ENCODE measurements around the gene PPP2R2C.
A peak's percentile ranks its signal among the peaks of the same experiment; 100 is the strongest.

PPP2R2C gene

DNA sequence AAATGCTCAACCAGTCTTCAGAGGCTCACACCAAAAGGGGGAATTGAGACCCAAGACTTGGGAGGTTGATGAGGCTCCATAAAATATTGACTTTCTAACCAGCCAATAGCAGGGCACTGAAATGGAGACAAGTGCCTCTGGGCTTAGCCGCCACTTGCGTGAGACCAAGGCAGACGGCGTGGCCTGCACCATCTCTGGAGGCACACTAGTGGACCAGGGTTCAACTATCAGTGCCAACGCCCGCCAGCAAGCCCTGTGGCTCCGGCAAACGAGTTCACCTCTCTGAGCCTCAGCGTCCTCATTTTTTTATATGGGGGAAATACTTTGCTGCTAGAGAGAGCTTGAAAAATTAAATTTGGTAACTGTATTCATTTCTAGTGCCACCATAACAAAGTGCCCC is 50.3 kb downstream of the PPP2R2C start:
- H3K36me3 Mint-ChIP-seq (ENCODE audit: low read depth), result no peaks in the 10 kb centered on the region
- no peaks in the 10 kb centered on the region for H3K4me1 Mint-ChIP-seq
- H3K27me3 Mint-ChIP-seq, result peaks cover 9% of the 10 kb centered on the region
- H3K9me3 Mint-ChIP-seq, result no peaks in the 10 kb centered on the region
- H3K27ac Mint-ChIP-seq, result no peak overlapping the region
- DNase-seq (no peak), ATAC-seq (no peak)
- no peak overlapping the region for H3K4me3 Mint-ChIP-seq

DNA sequence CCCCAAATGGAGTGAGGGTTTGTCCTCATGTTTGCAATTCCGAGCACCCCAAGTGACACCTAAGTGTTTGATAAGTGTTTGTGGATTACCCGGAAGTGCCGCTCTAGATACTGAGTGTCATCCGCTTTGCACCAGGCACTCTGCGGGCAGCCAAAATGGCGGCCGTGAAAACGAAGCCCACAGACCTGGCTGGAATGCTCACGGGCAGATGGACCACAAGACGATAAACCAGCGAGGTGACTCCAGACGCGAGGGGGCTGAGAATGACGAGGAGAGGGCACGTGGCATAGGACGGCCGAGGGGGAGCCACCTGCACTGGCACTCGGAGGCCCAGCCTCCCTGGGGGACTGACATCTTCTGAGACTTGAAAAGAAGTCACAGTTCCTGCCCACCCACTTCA is 51.0 kb downstream of the PPP2R2C start:
- DNase-seq (no peak), ATAC-seq (no peak)
- H3K9me3 Mint-ChIP-seq, result no peaks in the 10 kb centered on the region
- no peak overlapping the region for H3K4me3 Mint-ChIP-seq
- H3K4me1 Mint-ChIP-seq, result no peaks in the 10 kb centered on the region
- no peaks in the 10 kb centered on the region for H3K36me3 Mint-ChIP-seq (ENCODE audit: low read depth)
- peaks cover 9% of the 10 kb centered on the region for H3K27me3 Mint-ChIP-seq
- H3K27ac Mint-ChIP-seq, result no peak overlapping the region

DNA sequence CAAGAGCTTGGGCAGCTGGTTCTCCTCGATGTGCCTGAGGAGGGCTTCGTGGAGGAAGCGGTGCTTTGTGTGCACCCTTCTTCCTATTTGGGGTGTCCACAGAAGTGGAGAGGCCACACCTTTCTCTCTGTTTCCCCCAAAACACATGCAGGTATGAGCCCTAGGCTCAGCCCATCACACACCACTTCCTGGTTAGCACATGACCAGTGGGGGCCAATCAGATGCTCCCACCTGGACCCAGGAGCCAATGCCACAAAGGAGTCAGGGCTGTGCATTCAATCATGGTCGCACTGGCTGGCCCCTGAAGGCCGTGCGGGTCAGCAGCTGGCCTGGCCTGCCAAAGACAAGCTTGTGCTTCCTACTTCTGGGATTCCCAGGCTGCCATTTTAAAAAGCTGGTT is 51.4 kb downstream of the PPP2R2C start:
- H3K27ac Mint-ChIP-seq, result no peak overlapping the region
- H3K4me1 Mint-ChIP-seq, result no peaks in the 10 kb centered on the region
- H3K4me3 Mint-ChIP-seq, result no peak overlapping the region
- H3K27me3 Mint-ChIP-seq, result peaks cover 11% of the 10 kb centered on the region
- no peaks in the 10 kb centered on the region for H3K9me3 Mint-ChIP-seq
- DNase-seq (no peak), ATAC-seq (no peak)
- H3K36me3 Mint-ChIP-seq (ENCODE audit: low read depth), result no peaks in the 10 kb centered on the region

DNA sequence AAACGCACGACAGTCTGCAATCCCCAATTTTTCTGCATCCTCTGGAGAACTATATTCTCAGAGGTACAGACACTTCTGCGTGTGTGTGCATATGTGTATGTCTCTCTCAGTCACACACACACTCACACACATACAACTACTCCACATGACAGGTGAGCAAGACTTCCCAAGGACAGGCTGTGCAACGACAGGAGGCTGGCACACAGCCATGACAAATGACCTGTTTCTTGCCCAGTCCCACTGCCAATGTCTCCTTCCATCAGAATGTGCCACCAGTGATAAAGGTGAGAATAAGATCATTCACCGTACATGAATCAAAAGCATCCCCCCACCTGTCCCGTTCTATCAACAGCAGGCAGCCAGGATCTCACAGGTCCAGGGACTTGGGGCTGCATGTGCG is 52.4 kb downstream of the PPP2R2C start:
- H3K4me1 Mint-ChIP-seq, result no peaks in the 10 kb centered on the region
- ATAC-seq, result no peak

DNA sequence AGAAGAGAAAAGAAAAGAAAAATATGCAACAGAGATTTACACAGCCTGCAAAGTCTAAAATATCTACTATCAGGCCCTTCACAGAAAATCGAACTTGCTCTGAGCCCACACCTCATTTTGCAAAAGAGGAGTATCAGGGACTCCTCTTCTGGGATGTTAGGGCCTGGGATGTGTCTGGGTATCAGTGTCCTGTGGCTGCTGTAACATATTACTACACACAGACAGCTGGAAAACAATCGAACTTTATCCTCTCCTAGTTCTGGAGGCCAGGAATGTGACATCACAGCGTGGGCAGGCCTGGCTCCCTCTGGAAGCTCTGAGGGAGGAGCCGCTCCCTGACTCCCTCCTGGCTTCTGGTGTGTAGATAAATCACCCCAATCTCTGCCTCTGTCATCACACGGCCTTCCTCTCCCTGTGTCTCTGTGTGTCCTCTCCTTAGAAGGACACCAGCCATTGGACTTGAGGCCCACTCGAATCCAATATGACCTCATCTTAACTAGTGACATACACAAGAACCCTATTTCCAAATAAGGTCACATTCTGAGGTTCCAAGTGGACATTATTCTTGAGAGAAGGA is 52.9 kb downstream of the PPP2R2C start:
- H3K36me3 Mint-ChIP-seq (ENCODE audit: low read depth), result no peaks in the 10 kb centered on the region
- DNase-seq, result no peak
- H3K4me3 Mint-ChIP-seq, result no peak overlapping the region
- no peaks in the 10 kb centered on the region for H3K4me1 Mint-ChIP-seq
- no peak overlapping the region for H3K27ac Mint-ChIP-seq
- ATAC-seq, result no peak
- H3K9me3 Mint-ChIP-seq, result no peaks in the 10 kb centered on the region
- peaks cover 14% of the 10 kb centered on the region for H3K27me3 Mint-ChIP-seq

More for the DNA sequence above, 52.4 kb downstream of the PPP2R2C start:
- no peaks in the 10 kb centered on the region for H3K9me3 Mint-ChIP-seq
- no peak overlapping the region for H3K27ac Mint-ChIP-seq
- H3K4me3 Mint-ChIP-seq, result no peak overlapping the region
- no peak for DNase-seq
- no peaks in the 10 kb centered on the region for H3K36me3 Mint-ChIP-seq (ENCODE audit: low read depth)
- peaks cover 14% of the 10 kb centered on the region for H3K27me3 Mint-ChIP-seq

DNA sequence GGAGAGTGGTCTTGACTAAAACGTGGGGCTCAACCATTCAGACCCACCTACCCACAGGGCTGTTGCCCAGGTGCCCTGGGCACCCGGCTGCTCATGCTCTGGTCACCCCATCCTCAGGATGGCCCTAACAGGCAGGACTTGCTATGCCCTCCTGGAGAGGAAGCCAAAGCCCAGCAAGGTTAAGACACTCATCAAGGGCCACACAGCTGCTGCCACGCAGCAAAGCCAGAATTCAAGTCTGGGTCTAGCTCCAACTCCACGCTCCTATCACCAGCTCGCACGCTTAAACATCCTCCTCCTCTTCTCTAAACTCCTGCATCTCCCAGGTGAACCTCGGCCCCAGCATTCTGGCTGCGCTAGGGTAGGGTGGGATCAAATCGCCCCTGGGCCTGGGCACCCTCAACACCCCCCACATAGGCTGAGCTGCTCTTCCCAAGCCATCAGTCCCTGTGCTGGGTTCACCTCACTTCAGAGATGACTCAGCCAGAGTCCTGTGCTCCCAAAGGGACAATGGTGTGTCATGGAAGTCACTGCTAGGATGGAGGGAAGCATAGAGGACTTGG is 54.1 kb downstream of the PPP2R2C start:
- H3K4me1 Mint-ChIP-seq, result no peaks in the 10 kb centered on the region
- ATAC-seq (no peak), DNase-seq (no peak)
- no peaks in the 10 kb centered on the region for H3K9me3 Mint-ChIP-seq
- H3K36me3 Mint-ChIP-seq (ENCODE audit: low read depth), result no peaks in the 10 kb centered on the region
- H3K27me3 Mint-ChIP-seq, result peaks cover 12% of the 10 kb centered on the region
- no peak overlapping the region for H3K27ac Mint-ChIP-seq
- no peak overlapping the region for H3K4me3 Mint-ChIP-seq

DNA sequence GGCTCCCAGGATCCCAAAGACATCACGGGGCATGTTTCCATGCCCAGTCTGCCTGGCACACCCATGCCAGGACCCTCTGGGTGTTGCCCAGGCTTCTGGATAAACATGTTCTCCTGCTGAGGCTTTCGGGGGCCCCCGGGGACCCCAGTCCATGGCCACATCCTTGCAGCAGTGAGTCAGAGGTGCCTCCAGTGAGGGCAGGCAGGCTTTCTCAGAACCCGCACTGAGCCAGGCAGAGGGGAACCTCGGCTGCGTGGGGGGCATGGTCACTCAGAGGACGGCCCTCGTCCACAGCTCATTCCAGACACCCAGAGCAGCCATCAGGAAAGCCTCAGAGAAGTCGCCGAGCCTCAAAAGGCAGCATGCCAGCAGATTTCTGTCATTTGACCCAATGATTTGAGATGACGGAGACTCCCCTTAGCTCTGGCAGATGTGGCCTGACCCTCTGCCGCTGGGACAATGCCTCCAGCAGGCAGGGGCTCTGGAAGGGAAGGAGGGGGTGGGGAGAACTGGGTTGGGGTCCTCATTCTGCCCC is 54.8 kb downstream of the PPP2R2C start:
- Mint-ChIP-seq H3K9me3 (peaks cover 3% of the 10 kb centered on the region), H3K27ac (no peak overlapping the region), H3K36me3 (ENCODE audit: low read depth) (no peaks in the 10 kb centered on the region), H3K27me3 (peaks cover 12% of the 10 kb centered on the region), H3K4me3 (no peak overlapping the region), H3K4me1 (no peaks in the 10 kb centered on the region)
- ATAC-seq (no peak), DNase-seq (no peak)

DNA sequence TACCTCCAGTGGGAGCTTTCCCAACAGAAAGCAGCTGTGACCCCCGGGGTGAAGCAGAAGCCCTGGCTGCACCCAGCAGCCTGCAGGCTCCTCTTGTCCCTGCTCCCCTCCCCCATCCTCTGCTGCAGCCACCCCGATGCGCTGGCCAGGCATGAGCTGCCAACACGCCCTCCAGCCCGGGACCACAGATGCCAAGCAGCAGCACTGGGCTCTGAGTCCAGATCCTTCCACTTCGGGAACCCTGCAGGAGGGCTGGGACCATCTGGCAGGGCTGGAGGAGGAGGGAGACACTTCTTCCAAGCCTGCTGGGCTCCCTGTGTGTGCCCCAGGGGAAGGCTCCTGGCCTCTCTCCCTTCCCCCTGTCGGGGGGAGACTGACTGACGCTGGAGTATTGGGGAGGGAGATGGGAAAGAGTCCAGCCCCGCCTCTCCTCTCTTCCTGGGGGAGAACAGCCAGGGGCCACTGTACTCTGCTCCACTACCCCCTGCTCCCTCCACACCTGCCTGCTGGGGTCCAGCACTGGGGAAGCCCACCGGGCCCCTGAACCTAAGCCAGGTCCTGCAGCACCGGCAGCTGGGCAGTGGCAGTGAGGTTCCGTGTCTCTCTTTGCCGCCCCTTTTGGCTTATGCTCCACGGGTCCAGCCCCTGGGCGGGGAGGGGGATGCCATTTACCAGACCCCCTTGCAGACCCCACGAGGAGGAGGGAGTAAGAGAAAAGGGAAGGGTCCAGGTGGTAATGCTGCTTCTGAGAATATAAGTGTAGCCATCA is 55.7 kb downstream of the PPP2R2C start:
- Mint-ChIP-seq H3K36me3 (ENCODE audit: low read depth) (no peaks in the 10 kb centered on the region), H3K9me3 (peaks cover 3% of the 10 kb centered on the region), H3K4me3 (no peak overlapping the region), H3K27ac (no peak overlapping the region), H3K27me3 (peaks cover 12% of the 10 kb centered on the region), H3K4me1 (no peaks in the 10 kb centered on the region)
- ATAC-seq, result no peak
- no peak for DNase-seq

DNA sequence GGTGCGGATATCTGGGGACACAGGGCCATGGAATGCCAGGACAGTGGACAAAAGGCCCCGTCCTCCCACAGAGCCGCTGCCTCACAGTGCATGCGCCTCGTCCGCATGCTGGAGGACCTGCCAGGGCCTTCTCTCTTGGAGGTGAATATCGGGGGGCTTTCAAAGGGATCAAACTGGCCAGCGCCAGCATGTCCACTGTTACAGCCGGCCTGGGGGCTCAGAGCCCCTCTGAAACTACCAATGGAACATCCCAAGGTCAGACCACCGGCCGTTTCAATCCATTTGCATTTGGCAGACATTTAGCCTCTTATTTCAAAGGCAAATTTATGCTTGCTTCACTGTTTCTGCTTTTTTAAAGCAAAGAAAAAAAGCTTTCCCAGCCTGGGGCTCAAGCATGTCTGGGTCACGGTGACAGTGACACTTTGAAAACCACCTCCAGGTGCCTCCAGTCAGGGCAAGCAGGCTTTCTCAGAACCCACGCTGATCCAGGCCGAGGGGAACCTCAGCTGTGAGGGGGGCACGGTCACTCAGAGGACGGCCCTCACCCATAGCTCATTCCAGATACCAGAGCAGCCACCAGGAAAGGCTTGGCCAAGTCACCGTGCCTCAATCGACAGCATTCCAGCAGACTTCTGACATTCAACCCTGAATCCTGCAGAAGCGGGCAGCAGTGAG is 57.2 kb downstream of the PPP2R2C start:
- Mint-ChIP-seq H3K27me3 (peaks cover 10% of the 10 kb centered on the region), H3K4me1 (no peaks in the 10 kb centered on the region), H3K36me3 (ENCODE audit: low read depth) (no peaks in the 10 kb centered on the region), H3K9me3 (peaks cover 3% of the 10 kb centered on the region), H3K4me3 (no peak overlapping the region), H3K27ac (no peak overlapping the region)
- ATAC-seq (no peak), DNase-seq (no peak)

DNA sequence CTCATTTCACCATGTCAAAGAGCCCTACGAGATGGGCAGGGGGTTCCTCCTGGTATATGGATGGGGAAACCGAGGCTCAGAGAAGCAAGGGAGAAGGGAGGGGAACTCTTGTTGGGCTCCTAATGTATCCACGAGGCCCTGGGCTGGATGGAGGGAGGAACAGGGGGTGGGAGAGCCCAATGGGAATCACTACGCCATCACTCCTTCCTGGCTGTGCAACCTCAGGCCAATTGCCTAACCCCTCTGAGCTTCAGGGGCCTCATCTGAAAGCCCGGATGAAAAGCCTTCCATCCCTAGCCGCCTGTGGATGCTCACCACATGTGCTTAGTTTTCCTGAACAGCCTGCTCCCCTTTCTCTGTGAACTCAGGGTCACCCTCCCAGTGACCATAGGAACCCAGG is 57.8 kb downstream of the PPP2R2C start:
- H3K27me3 Mint-ChIP-seq, result peaks cover 11% of the 10 kb centered on the region
- DNase-seq (no peak), ATAC-seq (no peak)
- H3K9me3 Mint-ChIP-seq, result peaks cover 3% of the 10 kb centered on the region
- H3K36me3 Mint-ChIP-seq (ENCODE audit: low read depth), result no peaks in the 10 kb centered on the region
- H3K4me1 Mint-ChIP-seq, result no peaks in the 10 kb centered on the region
- no peak overlapping the region for H3K27ac Mint-ChIP-seq
- no peak overlapping the region for H3K4me3 Mint-ChIP-seq

DNA sequence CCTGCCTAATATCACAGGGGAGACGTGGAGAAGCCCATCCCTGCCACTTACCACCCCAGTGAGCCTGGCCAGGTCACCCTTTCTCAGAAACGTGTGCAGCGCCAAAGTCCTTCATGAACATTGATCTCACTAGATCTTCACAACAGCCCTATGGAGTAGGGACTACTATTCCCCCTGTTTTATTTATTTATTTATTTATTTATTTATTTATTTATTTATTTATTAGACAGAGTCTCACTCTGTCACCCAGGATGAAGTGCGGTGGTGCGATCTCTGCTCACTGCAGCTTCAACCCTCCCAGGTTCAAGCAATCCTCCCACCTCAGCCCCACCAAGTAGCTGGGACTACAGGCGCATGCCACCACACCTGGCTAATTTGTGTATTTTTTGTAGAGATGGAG is 61.8 kb downstream of the PPP2R2C start:
- Mint-ChIP-seq H3K4me3 (no peak overlapping the region), H3K9me3 (peaks cover 3% of the 10 kb centered on the region), H3K4me1 (no peaks in the 10 kb centered on the region), H3K27ac (no peak overlapping the region), H3K27me3 (peaks cover 14% of the 10 kb centered on the region), H3K36me3 (ENCODE audit: low read depth) (no peaks in the 10 kb centered on the region)
- DNase-seq (no peak), ATAC-seq (no peak)

DNA sequence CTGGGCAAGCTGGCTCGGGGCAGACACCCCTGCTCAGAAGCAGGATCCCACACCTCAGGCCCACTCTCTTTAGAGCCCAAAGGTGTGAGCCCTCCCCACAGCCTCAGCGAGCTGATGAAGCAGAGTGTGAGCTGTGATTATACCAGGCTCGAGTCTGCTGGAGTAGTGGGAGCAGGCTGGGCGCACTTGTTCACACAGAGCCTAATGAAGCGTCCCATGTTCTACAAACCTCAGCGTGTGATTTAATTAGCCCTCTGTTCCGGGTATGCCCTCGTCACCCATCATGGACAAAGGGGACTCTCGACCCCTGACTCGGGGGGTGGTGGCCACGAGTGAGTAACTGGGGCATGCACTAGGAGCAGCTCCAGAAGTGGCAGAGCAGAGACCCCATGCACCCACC is 62.3 kb downstream of the PPP2R2C start:
- Mint-ChIP-seq H3K36me3 (ENCODE audit: low read depth) (no peaks in the 10 kb centered on the region), H3K27me3 (peaks cover 19% of the 10 kb centered on the region), H3K9me3 (peaks cover 3% of the 10 kb centered on the region), H3K27ac (no peak overlapping the region), H3K4me3 (no peak overlapping the region), H3K4me1 (no peaks in the 10 kb centered on the region)
- ATAC-seq (no peak), DNase-seq (no peak)

DNA sequence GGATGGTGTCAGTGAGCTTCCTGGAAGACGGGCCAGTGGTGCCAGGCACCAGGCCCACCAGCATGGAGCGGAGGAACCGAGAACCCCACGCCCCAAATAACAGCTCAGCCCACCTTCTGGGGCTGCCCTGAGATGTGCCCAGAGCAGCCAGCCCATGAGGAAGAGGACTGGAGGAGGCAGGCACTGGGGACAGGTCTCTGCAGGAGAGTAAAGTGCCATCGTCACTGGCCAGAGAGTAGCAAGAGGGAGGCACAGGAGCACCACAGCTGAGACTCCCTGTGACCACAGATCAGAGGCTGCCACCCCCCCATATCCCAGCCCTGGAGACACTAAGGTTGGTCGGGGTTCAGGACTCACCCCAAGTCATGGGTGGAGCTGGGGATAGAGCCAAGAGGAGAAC is 63.0 kb downstream of the PPP2R2C start:
- ATAC-seq (peak; percentile 11), DNase-seq (no peak)
- H3K36me3 Mint-ChIP-seq (ENCODE audit: low read depth), result no peaks in the 10 kb centered on the region
- no peak overlapping the region for H3K4me3 Mint-ChIP-seq
- peaks cover 3% of the 10 kb centered on the region for H3K9me3 Mint-ChIP-seq
- H3K27me3 Mint-ChIP-seq, result peaks cover 25% of the 10 kb centered on the region
- H3K27ac Mint-ChIP-seq, result no peak overlapping the region
- no peaks in the 10 kb centered on the region for H3K4me1 Mint-ChIP-seq

DNA sequence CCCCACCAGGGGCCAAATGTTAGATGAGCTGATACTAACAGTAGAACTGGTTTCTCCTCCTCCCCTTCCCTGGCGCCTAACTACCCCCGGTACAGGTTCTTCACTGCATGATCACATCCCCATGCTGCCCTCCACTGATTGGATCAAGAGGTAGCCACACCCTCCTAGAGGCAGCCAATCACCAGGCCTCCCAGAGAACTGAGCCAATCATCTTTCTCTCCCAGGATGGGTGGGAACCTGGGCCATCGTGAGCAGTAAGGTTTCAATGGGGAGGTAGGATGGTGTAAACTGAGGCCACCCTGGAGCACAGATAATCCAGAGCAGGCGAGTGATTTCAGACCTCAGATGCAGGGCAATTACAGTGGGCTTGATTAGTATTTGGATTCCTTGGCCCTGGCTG is 64.2 kb downstream of the PPP2R2C start:
- H3K27ac Mint-ChIP-seq, result no peak overlapping the region
- peaks cover 3% of the 10 kb centered on the region for H3K9me3 Mint-ChIP-seq
- H3K4me3 Mint-ChIP-seq, result no peak overlapping the region
- DNase-seq, result no peak
- peaks cover 28% of the 10 kb centered on the region for H3K27me3 Mint-ChIP-seq
- H3K36me3 Mint-ChIP-seq (ENCODE audit: low read depth), result no peaks in the 10 kb centered on the region
- no peak for ATAC-seq
- H3K4me1 Mint-ChIP-seq, result no peaks in the 10 kb centered on the region

DNA sequence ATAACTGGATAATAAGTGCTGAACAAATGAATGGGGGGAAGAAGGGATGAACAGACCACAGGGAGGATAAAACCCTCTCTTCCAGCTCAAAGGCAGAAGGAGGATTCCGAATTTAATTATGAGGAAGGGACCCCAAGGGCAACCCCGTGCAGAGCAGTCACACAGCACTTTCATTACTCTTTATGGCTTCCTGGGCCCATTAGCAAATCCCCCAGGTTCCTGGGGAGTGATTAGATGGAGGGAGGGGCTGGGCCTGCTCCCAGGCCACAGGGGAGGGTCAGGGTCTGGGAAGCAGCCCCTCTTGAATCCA is 67.1 kb downstream of the PPP2R2C start:
- H3K27ac Mint-ChIP-seq, result no peak overlapping the region
- H3K36me3 Mint-ChIP-seq (ENCODE audit: low read depth), result no peaks in the 10 kb centered on the region
- no peaks in the 10 kb centered on the region for H3K4me1 Mint-ChIP-seq
- no peaks in the 10 kb centered on the region for H3K9me3 Mint-ChIP-seq
- peaks cover 52% of the 10 kb centered on the region for H3K27me3 Mint-ChIP-seq
- ATAC-seq (no peak), DNase-seq (no peak)
- no peak overlapping the region for H3K4me3 Mint-ChIP-seq

Data from activated naive CD8-positive, alpha-beta T cell treated with anti-CD3 and anti-CD28 coated beads, Interleukin-2, amount 50 U/mL, for 24 hours (primary cell).